Forelimb muscle (tissue), 1 donor: ENCODE results near the gene C1orf159. TPM values are rescaled to one million over a fixed set of nuclear protein-coding genes. Genes with fewer than 3 reads are reported as not detected.
"Not testable (repeated sequence)": the region's sequence is repeated elsewhere in the genome, so short reads cannot be mapped to it uniquely, and the experiment has no call there.

ENCODE experiments used
- DNase-seq: peaks from one replicate; pipeline ENCODE4 v3.0.0-alpha.2; 2013; ENCODE audit warnings: low read depth
- polyA plus RNA-seq: library from polyadenylated mRNA; unstranded; fragments of 120-200 nt; gene quantifications from one replicate; pipeline ENCODE4 v1.2.1, GENCODE V29; 2013; ENCODE audit not compliant: insufficient read length

C1orf159 gene
- polyA plus RNA-seq, 1 donor, result 6.4 TPM

DNA sequence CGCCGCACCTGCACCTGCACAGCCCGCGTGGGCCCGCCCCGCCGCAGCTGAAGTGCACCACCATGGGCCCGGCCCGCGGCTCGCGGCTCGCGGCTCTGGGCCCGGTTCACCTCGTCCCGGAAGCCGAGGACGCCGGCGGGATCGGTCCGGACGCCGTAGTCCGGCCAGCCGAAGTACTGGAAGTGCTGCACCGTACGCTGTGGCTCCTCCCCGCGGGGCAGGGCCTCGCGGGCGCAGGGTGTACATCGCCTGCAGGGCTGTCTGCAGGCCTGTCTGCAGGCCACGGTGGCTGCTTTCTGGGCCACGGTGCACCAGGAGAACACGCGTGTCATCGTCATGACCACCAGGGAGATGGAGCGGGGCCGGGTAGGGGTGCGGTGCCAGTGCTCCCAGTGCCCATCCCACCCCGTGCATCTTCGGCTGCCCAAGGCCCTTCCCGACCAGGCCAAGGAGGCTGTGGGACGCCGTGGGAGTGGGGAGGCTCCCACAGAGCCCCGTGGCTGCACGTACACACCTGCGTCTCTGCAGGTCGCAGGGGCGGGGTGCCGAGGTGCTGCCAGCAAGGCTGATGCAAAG is 48.5 kb downstream of the C1orf159 start:
- DNase-seq, result no peak

DNA sequence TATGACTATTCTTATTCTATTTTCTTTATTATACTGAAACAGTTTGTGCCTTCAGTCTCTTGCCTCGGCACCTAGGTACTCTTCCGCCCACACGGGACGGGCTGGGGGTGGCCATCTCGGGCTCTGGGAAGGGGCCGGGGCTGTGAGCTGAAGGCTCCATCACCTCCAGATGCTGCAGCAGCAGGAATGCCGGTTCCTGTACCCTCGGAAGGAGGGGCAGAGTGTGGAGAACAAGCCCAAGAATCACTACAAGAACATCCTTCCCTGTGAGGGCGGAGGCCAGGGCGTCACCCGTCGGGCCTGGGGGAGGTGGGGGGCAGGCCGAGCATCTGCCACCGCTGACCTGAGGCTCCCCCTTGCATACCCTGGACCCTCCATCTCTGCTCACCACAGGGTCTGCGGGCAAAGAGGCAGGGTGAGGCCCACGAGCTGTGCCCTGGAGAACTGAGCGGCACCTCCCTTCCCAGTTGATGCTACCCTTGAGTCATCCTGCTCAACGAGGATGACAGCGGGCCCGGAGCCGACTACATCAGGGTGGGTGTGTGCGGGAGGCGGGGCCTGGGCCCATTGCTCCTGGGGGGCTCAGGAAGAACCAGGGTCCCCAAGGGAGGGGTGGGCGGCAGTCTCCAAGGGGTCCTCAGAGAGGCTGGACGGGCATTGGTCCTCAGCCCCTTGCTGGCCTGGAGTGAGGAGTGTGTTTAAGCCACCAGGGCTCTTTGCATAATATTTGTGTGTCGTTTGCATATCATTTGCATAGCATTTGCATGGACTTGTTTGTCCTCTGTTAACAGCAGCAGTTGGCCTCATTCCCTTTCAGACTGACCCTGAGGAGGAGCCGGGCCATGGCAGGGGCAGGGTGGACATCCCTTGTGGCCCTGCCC is 49.2 kb downstream of the C1orf159 start:
- no peak for DNase-seq

DNA sequence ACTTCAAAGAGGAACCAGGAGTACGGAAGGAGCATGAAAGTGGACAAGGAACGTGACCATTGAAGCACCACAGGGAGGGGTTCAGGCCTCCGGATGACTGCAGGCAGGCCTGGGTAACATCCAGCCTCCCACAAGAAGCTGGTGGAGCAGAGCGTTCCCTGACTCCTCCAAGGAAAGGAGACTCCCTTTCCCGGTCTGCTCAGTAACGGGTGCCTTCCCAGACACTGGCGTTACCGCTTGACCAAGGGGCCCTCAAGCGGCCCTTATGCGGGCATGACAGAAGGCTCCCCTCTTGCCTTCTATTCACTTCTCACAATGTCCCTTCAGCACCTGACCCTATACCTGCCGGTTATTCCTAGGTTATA is 50.0 kb downstream of the C1orf159 start:
- DNase-seq, result not testable (repeated sequence)

DNA sequence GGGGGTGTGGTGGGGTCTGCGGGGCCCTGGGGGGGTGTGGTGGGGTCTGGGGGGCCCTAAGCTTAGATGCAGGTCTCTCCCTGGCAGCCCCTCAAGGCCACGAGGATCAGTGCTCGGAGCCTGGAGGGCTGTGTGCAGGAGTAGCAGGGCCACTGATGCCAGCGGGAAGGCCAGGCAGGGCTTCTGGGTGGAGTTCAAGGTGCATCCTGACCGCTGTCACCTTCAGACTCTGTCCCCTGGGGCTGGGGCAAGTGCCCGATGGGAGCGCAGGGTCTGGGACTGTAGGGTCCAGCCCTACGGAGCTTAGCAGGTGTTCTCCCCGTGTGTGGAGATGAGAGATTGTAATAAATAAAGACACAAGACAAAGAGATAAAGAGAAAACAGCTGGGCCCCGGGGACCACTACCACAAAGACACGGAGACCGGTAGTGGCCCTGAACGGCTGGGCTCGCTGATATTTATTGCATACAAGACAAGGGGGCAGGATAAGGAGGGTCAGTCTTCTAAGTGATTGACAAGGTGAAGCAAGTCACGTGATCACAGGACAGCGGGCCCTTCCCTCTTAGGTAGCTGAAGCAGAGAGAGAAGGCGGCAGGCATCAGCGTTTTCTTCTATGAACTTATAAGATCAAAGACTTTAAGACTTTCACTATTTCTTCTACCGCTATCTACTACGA is 50.5 kb downstream of the C1orf159 start:
- no peak for DNase-seq

DNA sequence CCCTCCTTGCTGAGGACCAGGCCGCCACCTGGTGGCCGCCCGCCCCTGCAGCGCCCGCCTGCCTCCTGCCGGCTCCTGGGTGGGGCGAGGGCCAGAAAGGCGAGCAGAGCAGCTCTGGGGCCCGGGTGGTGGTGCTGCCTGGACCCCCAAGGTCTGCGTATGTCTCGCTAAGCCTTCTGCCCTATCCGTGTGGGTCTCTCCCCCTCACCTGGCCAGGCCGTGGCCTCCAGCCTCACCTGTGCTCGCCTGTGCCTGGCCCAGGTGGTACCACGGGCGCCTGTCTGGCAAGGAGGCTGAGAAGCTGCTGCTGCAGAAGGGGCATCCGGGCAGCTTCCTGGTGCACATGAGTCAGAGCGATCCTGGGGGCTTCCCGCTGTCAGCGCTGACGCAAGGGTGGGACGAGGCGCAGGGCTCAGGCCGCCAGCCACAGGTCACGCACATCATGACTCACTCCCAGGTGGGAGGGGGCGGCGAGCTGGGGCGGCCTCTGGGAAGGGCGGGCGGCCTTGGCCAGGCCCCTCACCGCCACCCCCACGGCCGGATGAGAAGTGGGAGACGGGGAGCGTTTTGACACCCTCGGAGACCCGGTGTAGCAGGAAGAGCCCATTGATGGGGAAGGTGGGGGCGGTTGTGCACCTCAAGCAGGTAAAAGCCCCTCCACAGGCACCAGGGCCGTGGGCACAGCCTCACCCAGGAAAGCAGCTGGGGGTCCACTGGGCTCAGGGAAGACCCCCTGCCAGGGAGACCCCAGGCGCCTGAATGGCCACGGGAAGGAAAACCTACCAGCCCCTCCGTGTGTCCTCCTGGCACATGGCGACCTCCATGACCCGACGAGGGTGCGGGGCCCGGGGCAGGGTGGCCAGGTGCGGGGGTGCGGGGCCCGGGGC is 51.7 kb downstream of the C1orf159 start:
- DNase-seq, result no peak

DNA sequence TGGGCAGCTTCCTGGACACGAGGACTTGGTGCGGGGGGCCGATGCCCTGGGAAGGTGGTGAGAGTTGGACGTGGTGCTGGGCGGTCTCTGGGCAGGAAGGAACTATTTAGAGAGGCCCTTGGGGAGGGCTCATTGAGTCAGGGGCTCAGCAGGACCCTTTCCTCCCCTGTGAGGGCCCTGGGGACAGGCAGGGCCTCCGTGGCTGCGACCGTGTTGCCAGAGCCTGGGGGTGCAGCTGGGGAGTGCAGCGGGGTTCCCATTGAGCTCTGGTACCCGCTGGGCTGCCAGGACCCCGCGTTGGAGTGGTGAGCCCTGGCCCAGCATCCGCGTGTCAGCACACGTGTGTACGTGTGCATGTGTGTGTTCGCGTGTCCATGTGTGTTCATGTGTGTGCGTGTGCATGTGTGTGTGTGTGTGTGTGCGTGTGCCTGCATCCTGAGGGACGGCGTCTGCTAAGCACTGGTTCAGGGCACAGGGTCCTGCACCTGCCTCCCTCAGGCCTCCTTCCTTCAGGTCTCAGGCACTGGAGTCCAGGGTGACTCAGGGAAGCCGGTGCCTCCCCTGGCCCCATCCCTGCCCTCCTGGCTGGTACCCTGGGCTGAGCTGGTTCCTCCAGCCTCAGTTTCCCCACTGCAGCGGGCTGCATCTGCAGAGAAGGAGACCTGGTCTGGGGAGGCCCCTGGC is 52.5 kb downstream of the C1orf159 start:
- DNase-seq, result no peak

DNA sequence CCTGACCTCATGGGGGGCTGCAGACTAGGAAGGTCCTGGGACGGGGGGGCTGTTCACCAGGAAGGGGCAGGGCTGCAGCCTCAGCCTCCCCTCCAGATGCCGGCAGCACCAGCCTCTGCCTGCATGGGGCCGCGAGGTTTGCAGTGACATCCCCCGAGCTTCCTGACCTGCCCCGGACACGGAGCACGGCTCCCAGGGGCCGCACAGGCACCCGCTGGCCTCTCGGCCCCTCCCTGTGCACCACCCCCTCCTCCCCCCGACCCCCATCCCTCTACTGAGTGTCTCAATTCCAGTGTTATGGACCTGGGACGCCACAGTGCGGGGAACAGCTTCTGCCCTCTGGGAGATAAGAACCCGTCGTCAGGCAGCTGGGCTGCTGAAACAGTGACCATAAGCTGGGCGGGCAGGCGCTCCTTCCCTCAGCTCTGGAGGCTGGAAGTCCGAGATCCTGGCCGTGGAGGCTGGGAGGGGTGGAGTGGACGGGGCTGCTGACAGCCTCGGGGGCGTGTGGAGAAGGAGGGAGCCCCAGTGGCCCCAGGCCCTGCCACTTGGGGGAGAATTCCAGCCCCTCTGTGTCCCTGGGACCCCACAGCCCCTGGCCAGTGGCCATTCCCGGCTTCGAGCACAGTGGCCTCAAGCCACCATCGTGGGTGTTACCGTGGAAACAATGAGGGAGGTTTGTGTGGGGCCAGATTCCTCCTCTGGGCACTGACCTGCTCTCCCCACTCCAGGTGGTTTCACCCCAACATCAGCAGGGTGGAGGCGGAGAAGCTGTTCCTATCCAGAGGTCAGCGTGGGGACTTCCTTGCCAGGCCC is 53.3 kb downstream of the C1orf159 start:
- DNase-seq, result no peak

DNA sequence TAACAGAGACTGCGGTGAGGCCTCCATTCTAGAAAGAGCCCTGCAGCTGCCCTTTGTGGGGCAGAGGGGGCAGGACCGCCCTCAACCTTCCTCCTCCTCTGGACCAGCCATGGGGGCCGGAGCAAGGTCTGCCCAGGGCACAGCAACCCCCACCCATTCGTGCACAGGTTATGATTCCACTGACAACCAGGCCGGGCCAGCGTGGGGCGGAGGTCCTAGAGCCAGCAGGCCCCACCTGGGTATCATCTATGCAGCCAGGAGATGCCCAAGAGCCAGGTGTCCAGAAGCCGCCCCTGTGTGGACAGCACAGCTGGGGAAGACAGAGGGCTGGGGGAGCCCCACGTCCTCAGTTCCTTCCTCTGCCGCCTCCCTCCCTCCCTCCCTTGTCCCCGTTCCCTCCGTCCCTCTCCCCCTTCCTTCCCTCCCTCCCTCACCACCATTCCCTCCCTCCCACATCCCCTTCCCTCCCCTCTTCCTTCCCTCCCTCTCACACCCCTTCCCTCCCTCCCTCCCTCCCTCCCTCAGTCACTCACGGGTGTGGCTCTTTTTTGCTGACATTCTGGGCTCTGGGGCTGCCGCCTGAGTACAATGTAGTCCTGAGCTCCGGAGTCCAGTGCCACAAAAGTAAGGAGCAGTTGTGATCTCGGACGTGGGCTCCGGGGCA is 54.1 kb downstream of the C1orf159 start:
- DNase-seq, result no peak

DNA sequence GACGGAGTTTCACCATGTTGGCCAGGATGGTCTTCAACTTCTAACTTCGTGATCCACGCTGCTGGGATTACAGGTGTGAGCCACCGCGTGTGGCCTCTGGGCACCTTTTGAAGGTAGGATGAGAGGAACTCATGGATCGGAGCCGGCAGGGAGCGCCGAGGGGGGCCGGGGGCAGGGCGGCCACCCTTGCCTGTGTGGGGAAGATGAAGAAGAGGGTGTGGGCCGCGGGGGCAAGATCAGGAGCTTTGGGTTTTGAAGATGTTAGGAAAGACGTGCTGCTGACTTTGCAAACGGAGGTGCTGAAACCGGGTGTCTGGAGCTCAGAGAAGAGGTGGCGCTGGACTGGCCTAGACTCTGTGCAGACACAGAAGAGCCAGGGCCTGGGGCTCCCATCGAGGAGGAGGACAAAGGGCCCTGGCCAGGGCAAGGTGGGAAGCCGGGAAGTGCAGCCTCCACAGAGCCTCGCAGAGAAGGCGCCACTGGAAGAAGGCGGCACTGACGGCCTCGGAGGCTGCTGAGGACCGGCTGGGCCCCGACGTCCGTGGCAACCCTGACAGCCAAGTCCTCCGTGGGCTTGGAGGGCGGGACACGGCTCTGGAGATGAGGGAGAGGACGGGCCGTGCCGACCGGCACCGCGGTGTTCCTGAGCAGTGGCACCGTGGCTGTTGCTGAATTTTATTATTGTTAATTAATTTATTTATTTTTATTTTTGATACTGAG is 55.4 kb downstream of the C1orf159 start:
- DNase-seq, result no peak

DNA sequence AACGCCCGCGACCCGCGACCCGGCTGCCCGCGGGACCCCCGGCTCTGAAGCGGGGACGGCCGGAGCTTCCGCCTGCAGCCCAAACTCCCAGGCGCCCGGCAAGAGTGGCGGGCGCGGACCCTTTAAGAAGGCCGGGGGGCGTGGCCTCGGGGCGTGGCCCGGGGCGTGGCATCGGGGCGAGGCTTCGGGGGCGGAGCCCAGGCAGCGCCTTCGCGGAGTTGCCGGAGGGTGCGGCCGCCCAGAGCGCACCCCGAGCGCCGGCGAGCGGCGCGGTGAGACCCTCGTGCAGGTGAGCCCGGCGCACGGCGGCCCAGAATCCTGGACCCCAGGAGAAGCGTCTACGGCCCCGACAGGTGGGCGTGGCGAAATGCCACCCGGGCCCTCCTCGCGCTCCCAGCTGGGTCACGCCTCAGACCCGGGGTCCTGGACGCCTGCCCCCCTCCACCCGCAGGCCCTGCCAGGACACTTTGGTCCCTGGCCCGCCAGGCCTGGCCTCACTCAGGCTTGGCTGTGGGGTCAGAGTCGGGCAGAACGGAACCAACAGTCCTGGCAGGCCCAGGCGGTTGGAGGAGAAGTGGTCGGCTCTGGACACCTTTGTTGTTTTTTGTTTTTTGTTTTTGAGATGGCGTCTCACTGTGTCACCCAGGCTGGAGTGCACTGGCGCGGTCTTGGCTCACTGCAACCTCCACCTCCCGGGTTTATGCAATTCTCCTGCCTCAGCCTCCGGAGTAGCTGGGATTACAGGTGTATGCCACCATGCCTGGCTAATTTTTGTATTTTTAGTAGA is 56.2 kb downstream of the C1orf159 start:
- no peak for DNase-seq

DNA sequence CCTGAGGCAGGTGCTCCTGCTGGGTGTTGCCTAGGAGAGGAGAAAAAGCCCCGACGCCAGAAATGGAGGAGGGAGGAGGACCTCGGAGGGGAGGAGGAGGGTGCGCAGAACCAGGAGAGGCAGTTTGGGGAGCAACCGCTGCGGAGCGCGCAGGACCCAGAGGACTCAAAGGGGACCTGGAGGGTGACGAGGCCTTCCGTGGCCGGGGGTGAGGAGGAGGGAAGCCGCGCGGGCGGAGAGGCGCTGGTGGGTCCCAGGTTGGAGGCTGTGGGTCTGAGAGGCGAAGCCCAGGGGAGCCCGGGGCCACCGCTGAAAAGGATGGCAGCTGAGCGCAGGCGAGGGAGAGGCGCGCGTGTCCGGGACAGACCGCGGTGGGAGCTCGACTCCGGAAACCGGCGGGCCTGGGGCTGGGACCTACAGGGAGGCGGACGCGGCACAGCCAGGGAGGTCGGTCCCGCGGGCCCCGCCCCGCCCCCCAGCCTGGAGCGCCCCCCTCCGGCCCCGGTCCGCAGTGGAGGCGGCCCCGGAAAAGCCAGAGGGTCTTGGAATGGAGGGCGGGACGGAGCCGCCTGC is 56.9 kb downstream of the C1orf159 start:
- no peak for DNase-seq

DNA sequence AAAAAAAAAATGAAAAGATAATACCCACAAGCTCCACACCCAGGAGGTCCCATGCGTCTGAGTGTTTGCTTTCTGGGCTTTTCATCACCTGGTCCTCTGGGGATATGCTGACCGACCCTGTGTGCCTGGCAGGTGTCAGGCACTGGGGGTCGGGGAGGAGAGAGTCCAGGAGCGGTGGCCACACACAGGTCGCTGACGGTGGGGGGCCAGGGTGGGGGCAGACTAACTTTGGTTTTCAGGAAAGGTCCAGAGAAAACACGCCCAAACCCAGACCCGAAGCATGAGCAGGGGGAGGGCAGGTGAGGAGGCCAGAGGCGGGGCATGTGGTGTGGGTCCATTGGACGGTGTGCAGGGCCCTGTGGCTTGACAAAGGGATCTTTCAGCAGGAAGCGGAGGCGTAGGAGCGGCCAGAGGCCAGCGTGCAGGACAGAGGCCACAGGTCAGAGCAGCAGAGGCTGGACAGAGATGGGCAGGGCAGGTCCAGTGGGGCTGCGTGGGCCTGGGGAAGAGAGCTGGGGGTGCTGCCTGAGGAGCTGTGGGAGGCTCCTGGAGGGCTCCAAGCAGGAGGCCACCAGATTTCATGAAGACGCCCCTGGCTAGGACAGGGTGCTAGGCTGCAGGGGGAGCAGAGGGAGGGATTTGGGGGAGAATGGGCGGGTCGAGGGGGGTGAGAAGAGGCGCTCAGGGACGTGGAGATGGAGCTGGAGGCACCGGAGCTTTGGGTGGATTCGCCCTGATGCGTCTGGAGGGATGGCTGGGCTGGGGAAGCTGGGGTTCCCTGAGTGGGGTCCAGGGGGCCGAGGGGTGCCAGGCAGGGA is 57.6 kb downstream of the C1orf159 start:
- no peak for DNase-seq

DNA sequence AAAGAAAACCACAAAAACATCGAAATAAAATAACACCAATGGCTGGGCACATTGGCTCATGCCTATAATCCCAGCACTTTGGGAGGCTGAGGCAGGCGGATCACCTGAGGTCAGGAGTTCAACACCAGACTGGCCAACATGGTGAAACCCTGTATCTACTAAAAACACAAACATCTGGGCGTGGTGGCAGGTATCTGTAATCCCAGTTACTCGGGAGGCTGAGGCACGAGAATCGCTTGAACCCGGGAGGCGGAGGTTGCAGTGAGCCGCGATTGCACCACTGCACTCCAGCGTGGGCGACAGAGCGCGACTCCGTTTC is 58.2 kb downstream of the C1orf159 start:
- DNase-seq, result not testable (repeated sequence)

DNA sequence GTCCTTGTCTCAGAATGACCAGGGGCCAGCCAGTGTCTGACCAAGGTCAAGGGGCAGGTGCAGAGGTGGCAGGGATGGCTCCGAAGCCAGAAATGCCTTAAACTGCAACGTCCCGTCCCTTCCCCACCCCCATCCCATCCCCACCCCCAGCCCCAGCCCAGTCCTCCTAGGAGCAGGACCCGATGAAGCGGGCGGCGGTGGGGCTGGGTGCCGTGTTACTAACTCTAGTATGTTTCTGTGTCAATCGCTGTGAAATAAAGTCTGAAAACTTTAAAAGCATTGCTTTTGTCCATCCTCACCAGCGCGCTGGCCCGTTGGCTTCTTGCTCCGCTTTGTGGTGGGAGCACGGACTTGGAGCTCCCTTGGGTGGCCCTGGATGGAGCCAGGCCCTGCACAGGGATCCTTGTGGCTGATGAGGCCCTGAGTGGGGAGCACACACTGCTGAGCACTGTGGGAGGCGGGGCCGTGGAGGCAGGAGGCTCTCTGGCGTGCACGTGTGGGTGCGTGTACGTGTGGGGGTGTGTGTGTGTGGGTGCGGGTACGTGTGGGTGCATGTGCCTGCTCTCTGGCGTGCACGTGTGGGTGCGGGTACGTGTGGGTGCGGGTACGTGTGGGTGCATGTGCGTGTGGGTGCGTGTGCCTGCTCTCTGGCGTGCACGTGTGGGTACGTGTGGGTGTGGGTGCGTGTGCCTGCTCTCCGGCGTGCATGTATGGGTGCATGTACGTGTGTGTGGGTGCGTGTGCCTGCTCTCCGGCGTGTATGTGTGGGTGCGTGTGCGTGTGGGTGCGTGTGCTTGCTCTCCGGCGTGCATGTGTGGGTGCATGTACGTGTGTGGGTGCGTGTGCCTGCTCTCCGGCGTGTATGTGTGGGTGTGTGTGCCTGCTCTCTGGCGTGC is 59.8 kb downstream of the C1orf159 start:
- no peak for DNase-seq

DNA sequence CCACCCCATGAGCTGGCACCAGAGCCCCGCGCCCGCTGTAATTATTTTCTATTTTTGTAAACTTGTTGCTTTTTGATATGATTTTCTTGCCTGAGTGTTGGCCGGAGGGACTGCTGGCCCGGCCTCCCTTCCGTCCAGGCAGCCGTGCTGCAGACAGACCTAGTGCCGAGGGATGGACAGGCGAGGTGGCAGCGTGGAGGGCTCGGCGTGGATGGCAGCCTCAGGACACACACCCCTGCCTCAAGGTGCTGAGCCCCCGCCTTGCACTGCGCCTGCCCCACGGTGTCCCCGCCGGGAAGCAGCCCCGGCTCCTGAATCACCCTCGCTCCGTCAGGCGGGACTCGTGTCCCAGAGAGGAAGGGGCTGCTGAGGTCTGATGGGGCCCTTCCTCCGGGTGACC is 60.9 kb downstream of the C1orf159 start:
- no peak for DNase-seq

DNA sequence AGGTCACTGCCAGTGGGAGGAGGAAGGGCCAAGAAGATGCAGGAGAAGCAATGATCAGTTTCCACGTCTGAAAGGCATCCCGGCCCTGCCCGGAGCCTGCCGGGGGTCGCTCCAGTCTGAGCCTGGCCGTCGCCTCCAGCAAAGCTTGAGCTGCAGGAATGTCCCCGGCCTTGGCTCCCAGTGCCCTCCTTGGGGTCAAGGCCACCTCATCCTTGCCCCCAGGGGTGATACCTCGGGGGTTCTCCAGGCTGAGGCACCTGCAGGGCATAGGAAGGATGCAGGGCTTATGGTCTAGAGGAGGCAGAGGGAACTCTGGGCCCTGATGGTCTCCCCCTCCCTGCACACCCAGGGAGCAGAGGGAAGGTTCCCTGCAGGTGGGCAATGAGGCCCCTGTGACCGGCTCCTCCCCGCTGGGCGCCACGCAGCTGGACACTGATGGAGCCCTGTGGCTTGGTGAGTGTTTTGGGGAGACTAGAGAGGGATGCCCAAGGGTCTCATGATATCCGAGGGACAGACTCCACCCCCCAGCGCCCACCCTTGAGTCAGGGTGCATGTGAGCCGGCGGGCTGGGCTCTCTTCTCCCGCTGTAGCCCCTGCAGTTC is 61.7 kb downstream of the C1orf159 start:
- DNase-seq, result no peak
